Measurements from ENCODE around the gene RFC3.
A peak's percentile ranks its signal among the peaks of the same experiment; 100 is the strongest.
"Not testable (repeated sequence)": the region's sequence is repeated elsewhere in the genome, so short reads cannot be mapped to it uniquely, and the experiment has no call there.

RFC3 gene, protein sequence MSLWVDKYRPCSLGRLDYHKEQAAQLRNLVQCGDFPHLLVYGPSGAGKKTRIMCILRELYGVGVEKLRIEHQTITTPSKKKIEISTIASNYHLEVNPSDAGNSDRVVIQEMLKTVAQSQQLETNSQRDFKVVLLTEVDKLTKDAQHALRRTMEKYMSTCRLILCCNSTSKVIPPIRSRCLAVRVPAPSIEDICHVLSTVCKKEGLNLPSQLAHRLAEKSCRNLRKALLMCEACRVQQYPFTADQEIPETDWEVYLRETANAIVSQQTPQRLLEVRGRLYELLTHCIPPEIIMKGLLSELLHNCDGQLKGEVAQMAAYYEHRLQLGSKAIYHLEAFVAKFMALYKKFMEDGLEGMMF

GRCh38 chr13:33817901-33818706 is at the start of gene RFC3:
TSS of gene RFC3 (plus strand) at chr13:33818149. CDS start at chr13:33818179, 30 bp downstream.
- DNase-seq, result peak; percentile 94 to 96

GRCh38 chr13:33771296-33771695 is 46.7 kb upstream of the RFC3 start:
- no peak for DNase-seq

GRCh38 chr13:33773790-33774462 is 44.0 kb upstream of the RFC3 start:
- no peak for DNase-seq

- no peak for DNase-seq
Measured at GRCh38 chr13:33775339-33776108, 42.4 kb upstream of the RFC3 start.

- DNase-seq, result no peak
Measured at GRCh38 chr13:33776239-33776881, 41.6 kb upstream of the RFC3 start.

GRCh38 chr13:33782631-33783030 is 35.3 kb upstream of the RFC3 start:
- DNase-seq, result no peak

GRCh38 chr13:33783212-33783611 is 34.7 kb upstream of the RFC3 start:
- DNase-seq, result not testable (repeated sequence)

DNA sequence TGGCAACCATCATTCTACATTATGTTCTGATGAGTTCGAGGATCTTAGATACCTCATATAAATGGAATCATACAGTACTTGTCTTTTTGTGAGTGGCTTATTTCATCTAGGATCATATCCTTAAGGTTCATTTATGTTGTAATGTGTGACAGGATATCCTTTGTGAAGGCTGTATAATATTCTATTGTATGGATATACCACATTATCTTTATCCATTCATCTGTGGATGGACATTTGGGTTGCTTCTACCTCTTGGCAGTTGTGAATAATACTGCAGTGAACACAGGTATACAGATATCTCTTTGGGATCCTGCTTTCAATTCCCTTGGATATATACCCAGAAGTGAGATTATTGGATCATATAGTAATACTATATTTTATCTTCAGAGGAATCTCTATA is 33.2 kb upstream of the RFC3 start:
- DNase-seq, result no peak

DNA sequence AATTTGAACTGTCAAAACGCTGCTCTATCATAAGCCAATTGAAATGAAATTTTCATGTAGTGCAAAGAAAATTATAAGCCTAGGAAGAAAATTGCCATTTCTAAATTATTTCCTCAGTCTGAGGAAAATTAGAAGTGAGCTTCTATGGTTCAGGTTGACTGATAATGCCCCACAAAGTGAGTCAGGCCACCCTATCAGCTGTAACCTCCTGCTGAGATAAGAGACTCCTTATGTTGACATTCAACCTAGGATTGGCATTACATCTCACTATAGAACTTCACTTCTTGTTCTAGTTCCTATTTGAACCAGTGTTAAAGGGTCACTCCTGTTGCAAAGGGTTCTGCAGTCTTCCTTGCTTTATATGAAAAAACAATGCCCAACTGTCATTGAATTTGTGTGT is 32.6 kb upstream of the RFC3 start:
- no peak for DNase-seq

- peak; percentile 60 to 67 for DNase-seq
Measured at GRCh38 chr13:33787051-33787591, 30.8 kb upstream of the RFC3 start.

DNA sequence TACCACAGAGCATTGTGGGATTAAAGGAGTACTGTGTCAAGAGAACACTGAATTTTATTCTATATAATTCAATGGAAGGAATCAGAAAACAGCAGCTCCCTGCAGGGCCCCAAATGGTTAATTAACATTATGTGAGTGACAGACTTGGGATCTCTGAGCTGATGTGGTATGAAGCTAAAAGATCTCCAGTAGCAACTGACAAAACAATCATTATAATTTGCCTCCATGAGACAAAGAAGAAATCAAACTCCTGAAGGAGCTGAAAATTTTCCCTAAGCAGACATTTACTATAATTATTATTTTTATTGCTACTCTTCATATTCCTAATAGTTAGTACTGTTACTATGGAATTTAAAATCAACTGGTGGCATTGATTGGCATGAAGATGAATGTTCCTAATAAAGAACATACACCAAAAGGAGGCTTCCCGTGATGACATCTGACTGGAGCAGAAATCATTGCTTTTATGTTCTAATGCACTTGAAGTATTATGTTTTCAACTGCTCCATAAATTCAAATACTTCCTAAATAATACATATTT is 28.8 kb upstream of the RFC3 start:
- no peak for DNase-seq

GRCh38 chr13:33789739-33790138 is 28.2 kb upstream of the RFC3 start:
- no peak for DNase-seq

GRCh38 chr13:33793726-33794125 is 24.2 kb upstream of the RFC3 start:
- no peak for DNase-seq

- DNase-seq, result no peak
Measured at GRCh38 chr13:33794576-33794975, 23.4 kb upstream of the RFC3 start.

GRCh38 chr13:33796095-33796494 is 21.9 kb upstream of the RFC3 start:
- no peak for DNase-seq

- DNase-seq, result peak; percentile 26 to 34
Measured at GRCh38 chr13:33797622-33798021, 20.3 kb upstream of the RFC3 start.

DNA sequence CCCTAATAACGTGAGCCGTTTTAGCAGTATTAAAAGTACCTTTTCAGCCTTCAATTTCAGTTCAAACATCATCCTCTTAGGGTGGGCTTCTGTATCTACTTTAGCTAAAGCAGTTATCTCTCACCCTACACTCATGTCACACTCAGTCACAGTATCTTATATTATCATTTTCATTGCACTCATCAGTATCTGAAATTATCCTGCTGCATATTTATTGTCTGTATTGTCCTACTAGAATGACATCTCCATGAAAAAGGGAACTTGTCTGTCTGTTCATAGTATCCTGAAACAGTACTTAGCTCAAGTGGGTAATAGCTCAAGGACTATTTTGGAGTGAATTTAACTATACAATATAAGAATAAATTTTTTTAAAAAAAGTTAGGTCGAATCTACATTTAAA is 19.9 kb upstream of the RFC3 start:
- peak; percentile 21 to 22 for DNase-seq

GRCh38 chr13:33799950-33800592 is 17.9 kb upstream of the RFC3 start:
- peak; percentile 51 to 66 for DNase-seq

DNA sequence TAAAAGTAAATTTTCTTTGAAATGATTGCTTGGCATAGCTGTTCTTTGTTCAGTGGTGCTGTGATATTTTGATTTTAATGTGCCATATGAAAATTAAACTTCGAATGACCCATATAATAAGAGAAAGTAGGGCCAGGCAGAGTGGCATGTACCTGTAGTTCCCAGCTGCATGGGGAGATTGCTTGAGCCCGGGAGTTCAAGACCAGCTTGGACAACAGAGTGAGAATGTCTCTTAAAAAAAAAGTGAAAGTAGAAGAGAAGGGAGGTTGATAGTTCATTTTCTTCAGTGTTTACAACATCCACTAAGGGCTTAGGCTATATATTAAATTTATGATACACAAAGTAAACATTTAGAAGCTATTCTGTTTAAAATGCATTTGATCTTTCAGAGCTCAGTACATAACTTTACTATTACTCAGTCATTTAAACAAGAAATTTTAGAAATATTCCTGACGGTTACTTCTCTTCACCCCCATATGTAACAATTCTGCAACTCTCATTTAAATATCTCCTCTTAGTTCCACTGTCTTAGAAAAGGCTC is 17.2 kb upstream of the RFC3 start:
- DNase-seq, result no peak

- DNase-seq, result no peak
Measured at GRCh38 chr13:33806470-33807248, 11.3 kb upstream of the RFC3 start.

Measured in AML-193 (cell line).